HepG2 (cell line): ENCODE results near the gene GPN1. TPM values are rescaled to one million over a fixed set of nuclear protein-coding genes. Genes with fewer than 3 reads are reported as not detected.
A peak's percentile ranks its signal among the peaks of the same experiment; 100 is the strongest.

Experiments
- DNMT3B ChIP-seq: conservative IDR thresholded peaks from 2 replicates; pipeline ENCODE4 v1.6.1; 2016; ENCODE audit warnings: missing biosample characterization, control low read depth
- MEIS1 ChIP-seq: sonication (generic); formaldehyde crosslinking; IDR thresholded peaks from 2 replicates; pipeline ENCODE4 v1.9.0; 2021; ENCODE audit warnings: mild to moderate bottlenecking, missing genetic modification reagents, moderate library complexity, borderline replicate concordance
- polyA plus RNA-seq, 8 experiments: library from polyadenylated mRNA; depleted of rRNA in 3 of 8; stranded (reverse) in 7 of 8; unstranded in 1 of 8; fragments of >200 nt; fragmentation: Illumina TruSeq in 4 of 8; extraction: Trizol in 4 of 8; gene quantifications; 2 replicates each; pipeline versions ENCODE4 v1.2.1 to v1.2.3, GENCODE V29; 2011 to 2016; ENCODE audit warnings: low read depth in 4 of 8, missing spikeins in 1 of 8, mixed read lengths in 1 of 8; ENCODE audit not compliant: insufficient read depth in 1 of 8
- total RNA-seq, 5 experiments: library from RNA; depleted of rRNA; stranded (reverse); fragments of >200 nt; fragmentation: Illumina TruSeq; extraction: Trizol; gene quantifications; 2 replicates each; pipeline ENCODE4 v1.2.3, GENCODE V29; 2016; ENCODE audit warnings: low read depth in 1 of 5
- TF ChIP-seq, protein P1 (sequence below): sonication (generic); formaldehyde crosslinking; IDR thresholded peaks from 2 replicates; pipeline ENCODE4 v1.8.1; 2023; ENCODE audit warnings: mild to moderate bottlenecking, inconsistent platforms, moderate library complexity, missing genetic modification reagents, borderline replicate concordance
- TF ChIP-seq, protein P2 (sequence below): sonication (generic); formaldehyde crosslinking; IDR thresholded peaks from 2 replicates; pipeline ENCODE4 v1.9.0; 2021; ENCODE audit warnings: missing genetic modification reagents, borderline replicate concordance
- TF ChIP-seq, protein P3 (sequence below): IDR thresholded peaks from 2 replicates; pipeline ENCODE4 v1.6.1; 2016; ENCODE audit warnings: low read depth, missing genetic modification reagents, missing compliant biosample characterization
- TF ChIP-seq, protein P4 (sequence below): sonication (generic); formaldehyde crosslinking; conservative IDR thresholded peaks from 2 replicates; pipeline ENCODE4 v1.4.0; 2020; ENCODE audit warnings: missing genetic modification reagents
- TF ChIP-seq, protein P5 (sequence below): sonication (generic); formaldehyde crosslinking; IDR thresholded peaks from 2 replicates; pipeline ENCODE4 v1.4.0; 2020; ENCODE audit warnings: missing genetic modification reagents
- TF ChIP-seq, protein P6 (sequence below): sonication (generic); formaldehyde crosslinking; IDR thresholded peaks from 2 replicates; pipeline ENCODE4 v1.8.0; 2023; ENCODE audit warnings: mild to moderate bottlenecking, missing genetic modification reagents

Gene GPN1
- total and polyA plus RNA-seq, 2 of the 13 experiments (the other 11 are each of a cell fraction or from before 2014, with no cell fraction given), result 54.5 to 62.7 TPM

DNA sequence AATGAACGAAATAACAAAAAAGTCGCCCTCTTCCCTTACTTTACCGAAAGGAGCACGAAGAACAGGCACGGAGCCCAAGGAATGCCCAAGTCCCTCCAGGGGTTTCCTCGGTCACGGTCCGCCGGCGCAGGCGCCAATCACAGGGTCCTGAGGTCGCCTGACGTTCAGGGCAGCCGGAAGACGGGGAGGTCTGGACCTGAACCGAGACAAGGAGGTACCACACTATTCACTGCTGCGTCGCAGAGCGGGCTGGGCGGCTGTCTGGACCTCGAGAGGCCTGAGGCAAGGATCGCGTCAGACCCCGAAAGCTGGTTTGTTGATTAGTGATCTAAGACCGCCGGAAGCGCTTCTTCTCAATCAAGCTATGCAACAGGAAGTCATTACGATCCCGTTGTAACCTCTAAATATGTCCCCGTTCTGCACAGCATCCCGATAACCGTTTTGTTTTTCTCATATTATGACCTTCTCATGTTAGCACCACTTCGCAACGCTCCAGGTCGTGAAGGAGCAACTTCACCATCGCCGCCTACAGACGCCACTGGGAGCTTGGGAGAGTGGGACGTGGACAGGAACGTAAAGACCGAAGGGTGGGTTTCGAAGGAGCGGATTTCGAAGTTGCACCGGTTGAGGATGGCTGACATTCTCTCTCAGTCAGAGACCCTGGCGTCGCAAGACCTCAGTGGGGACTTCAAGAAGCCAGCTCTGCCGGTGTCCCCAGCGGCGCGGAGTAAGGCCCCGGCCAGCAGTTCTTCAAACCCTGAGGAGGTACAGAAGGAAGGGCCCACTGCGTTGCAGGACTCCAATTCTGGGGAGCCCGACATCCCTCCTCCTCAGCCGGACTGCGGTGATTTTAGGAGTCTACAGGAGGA is 34.7 kb downstream of the GPN1 start, which contains the start of the genes SLC4A1AP and SUPT7L (continued):
- TF ChIP-seq, protein P1, sequence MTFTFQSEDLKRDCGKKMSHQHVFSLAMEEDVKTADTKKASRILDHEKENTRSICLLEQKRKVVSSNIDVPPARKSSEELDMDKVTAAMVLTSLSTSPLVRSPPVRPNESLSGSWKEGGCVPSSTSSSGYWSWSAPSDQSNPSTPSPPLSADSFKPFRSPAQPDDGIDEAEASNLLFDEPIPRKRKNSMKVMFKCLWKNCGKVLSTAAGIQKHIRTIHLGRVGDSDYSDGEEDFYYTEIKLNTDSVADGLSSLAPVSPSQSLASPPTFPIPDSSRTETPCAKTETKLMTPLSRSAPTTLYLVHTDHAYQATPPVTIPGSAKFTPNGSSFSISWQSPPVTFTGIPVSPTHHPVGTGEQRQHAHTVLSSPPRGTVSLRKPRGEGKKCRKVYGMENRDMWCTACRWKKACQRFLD, result peak; percentile 65; the same call in 1 of the 2 replicates
- TF ChIP-seq, protein P2, sequence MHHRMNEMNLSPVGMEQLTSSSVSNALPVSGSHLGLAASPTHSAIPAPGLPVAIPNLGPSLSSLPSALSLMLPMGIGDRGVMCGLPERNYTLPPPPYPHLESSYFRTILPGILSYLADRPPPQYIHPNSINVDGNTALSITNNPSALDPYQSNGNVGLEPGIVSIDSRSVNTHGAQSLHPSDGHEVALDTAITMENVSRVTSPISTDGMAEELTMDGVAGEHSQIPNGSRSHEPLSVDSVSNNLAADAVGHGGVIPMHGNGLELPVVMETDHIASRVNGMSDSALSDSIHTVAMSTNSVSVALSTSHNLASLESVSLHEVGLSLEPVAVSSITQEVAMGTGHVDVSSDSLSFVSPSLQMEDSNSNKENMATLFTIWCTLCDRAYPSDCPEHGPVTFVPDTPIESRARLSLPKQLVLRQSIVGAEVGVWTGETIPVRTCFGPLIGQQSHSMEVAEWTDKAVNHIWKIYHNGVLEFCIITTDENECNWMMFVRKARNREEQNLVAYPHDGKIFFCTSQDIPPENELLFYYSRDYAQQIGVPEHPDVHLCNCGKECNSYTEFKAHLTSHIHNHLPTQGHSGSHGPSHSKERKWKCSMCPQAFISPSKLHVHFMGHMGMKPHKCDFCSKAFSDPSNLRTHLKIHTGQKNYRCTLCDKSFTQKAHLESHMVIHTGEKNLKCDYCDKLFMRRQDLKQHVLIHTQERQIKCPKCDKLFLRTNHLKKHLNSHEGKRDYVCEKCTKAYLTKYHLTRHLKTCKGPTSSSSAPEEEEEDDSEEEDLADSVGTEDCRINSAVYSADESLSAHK (CRISPR knock-in tag), result no peak
- TF ChIP-seq, protein P3, sequence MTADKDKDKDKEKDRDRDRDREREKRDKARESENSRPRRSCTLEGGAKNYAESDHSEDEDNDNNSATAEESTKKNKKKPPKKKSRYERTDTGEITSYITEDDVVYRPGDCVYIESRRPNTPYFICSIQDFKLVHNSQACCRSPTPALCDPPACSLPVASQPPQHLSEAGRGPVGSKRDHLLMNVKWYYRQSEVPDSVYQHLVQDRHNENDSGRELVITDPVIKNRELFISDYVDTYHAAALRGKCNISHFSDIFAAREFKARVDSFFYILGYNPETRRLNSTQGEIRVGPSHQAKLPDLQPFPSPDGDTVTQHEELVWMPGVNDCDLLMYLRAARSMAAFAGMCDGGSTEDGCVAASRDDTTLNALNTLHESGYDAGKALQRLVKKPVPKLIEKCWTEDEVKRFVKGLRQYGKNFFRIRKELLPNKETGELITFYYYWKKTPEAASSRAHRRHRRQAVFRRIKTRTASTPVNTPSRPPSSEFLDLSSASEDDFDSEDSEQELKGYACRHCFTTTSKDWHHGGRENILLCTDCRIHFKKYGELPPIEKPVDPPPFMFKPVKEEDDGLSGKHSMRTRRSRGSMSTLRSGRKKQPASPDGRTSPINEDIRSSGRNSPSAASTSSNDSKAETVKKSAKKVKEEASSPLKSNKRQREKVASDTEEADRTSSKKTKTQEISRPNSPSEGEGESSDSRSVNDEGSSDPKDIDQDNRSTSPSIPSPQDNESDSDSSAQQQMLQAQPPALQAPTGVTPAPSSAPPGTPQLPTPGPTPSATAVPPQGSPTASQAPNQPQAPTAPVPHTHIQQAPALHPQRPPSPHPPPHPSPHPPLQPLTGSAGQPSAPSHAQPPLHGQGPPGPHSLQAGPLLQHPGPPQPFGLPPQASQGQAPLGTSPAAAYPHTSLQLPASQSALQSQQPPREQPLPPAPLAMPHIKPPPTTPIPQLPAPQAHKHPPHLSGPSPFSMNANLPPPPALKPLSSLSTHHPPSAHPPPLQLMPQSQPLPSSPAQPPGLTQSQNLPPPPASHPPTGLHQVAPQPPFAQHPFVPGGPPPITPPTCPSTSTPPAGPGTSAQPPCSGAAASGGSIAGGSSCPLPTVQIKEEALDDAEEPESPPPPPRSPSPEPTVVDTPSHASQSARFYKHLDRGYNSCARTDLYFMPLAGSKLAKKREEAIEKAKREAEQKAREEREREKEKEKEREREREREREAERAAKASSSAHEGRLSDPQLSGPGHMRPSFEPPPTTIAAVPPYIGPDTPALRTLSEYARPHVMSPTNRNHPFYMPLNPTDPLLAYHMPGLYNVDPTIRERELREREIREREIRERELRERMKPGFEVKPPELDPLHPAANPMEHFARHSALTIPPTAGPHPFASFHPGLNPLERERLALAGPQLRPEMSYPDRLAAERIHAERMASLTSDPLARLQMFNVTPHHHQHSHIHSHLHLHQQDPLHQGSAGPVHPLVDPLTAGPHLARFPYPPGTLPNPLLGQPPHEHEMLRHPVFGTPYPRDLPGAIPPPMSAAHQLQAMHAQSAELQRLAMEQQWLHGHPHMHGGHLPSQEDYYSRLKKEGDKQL (CRISPR knock-in tag), result no peak
- TF ChIP-seq, protein P4, sequence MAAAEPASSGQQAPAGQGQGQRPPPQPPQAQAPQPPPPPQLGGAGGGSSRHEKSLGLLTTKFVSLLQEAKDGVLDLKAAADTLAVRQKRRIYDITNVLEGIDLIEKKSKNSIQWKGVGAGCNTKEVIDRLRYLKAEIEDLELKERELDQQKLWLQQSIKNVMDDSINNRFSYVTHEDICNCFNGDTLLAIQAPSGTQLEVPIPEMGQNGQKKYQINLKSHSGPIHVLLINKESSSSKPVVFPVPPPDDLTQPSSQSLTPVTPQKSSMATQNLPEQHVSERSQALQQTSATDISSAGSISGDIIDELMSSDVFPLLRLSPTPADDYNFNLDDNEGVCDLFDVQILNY (CRISPR knock-in tag), result peak; percentile 12; the same call in 1 of the 2 replicates
- TF ChIP-seq, protein P5, sequence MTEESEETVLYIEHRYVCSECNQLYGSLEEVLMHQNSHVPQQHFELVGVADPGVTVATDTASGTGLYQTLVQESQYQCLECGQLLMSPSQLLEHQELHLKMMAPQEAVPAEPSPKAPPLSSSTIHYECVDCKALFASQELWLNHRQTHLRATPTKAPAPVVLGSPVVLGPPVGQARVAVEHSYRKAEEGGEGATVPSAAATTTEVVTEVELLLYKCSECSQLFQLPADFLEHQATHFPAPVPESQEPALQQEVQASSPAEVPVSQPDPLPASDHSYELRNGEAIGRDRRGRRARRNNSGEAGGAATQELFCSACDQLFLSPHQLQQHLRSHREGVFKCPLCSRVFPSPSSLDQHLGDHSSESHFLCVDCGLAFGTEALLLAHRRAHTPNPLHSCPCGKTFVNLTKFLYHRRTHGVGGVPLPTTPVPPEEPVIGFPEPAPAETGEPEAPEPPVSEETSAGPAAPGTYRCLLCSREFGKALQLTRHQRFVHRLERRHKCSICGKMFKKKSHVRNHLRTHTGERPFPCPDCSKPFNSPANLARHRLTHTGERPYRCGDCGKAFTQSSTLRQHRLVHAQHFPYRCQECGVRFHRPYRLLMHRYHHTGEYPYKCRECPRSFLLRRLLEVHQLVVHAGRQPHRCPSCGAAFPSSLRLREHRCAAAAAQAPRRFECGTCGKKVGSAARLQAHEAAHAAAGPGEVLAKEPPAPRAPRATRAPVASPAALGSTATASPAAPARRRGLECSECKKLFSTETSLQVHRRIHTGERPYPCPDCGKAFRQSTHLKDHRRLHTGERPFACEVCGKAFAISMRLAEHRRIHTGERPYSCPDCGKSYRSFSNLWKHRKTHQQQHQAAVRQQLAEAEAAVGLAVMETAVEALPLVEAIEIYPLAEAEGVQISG (CRISPR knock-in tag), result peak; percentile 97
- TF ChIP-seq, protein P6, sequence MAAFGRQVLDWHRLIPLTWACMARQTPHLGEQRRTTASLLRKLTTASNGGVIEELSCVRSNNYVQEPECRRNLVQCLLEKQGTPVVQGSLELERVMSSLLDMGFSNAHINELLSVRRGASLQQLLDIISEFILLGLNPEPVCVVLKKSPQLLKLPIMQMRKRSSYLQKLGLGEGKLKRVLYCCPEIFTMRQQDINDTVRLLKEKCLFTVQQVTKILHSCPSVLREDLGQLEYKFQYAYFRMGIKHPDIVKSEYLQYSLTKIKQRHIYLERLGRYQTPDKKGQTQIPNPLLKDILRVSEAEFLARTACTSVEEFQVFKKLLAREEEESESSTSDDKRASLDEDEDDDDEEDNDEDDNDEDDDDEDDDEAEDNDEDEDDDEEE (CRISPR knock-in tag), result 0 out of 2 replicates have a peak, but pooled peaks have one; percentile 53
- TF ChIP-seq DNMT3B (CRISPR knock-in tag) (peak; percentile 94; the same call in 1 of the 2 replicates), MEIS1 (CRISPR knock-in tag) (0 out of 2 replicates have a peak, but pooled peaks have one; percentile 68)
